HepG2 (cell line): Measurements from ENCODE around the gene PCBD1.

Experiments used
- ADNP ChIP-seq: sonication (generic); formaldehyde crosslinking; IDR thresholded peaks from 2 replicates; pipeline ENCODE4 v1.4.0; 2020; ENCODE audit warnings: missing genetic modification reagents
- ARID5B ChIP-seq: IDR thresholded peaks from 2 replicates; pipeline ENCODE4 v1.4.0; 2020; ENCODE audit warnings: mild to moderate bottlenecking, missing genetic modification reagents
- ATF3 ChIP-seq: sonication (generic); formaldehyde crosslinking; IDR thresholded peaks from 2 replicates; pipeline ENCODE4 v1.4.0; 2020; ENCODE audit warnings: missing genetic modification reagents
- BCL6 ChIP-seq: IDR thresholded peaks from 2 replicates; pipeline ENCODE4 v1.6.1; 2016; ENCODE audit warnings: missing genetic modification reagents, missing compliant biosample characterization
- BRCA1 ChIP-seq: sonication (generic); formaldehyde crosslinking; IDR thresholded peaks from 2 replicates; pipeline ENCODE4 v1.4.0; 2020; ENCODE audit warnings: missing genetic modification reagents
- EZH2 ChIP-seq: conservative IDR thresholded peaks from 2 replicates; pipeline ENCODE4 v1.6.1; 2012; ENCODE audit warnings: mild to moderate bottlenecking, low read depth, low read length, moderate library complexity
- KLF9 ChIP-seq: IDR thresholded peaks from 2 replicates; pipeline ENCODE4 v1.6.1; 2016; ENCODE audit warnings: low read depth
- MYC ChIP-seq: sonication (generic); formaldehyde crosslinking; IDR thresholded peaks from 2 replicates; pipeline ENCODE4 v1.9.0; 2021; ENCODE audit warnings: missing genetic modification reagents, borderline replicate concordance
- RBM22 ChIP-seq: fragments of 200-400 bp; formaldehyde crosslinking; optimal IDR thresholded peaks from 2 replicates; pipeline ENCODE3; 2017; ENCODE audit warnings: mild to moderate bottlenecking, low read length, moderate library complexity
- REXO4 ChIP-seq: sonication (generic); formaldehyde crosslinking; IDR thresholded peaks from 2 replicates; pipeline ENCODE4 v1.8.0; 2022; ENCODE audit warnings: missing genetic modification reagents, mild to moderate bottlenecking, borderline replicate concordance
- SCMH1 ChIP-seq: sonication (generic); formaldehyde crosslinking; IDR thresholded peaks from 2 replicates; pipeline ENCODE4 v1.9.0; 2021; ENCODE audit warnings: missing genetic modification reagents, mild to moderate bottlenecking, borderline replicate concordance
- ZBTB33 ChIP-seq: sonication (generic); formaldehyde crosslinking; IDR thresholded peaks from 2 replicates; pipeline ENCODE4 v1.4.0; 2020; ENCODE audit warnings: missing genetic modification reagents

GRCh38 chr10:70838270-70838805, 50.0 kb downstream of the PCBD1 start:
- TF ChIP-seq ZBTB33 (CRISPR knock-in tag): no peak
- no peak for TF ChIP-seq BCL6 (CRISPR knock-in tag)
- TF ChIP-seq BRCA1 (CRISPR knock-in tag): no peak
- no peak for TF ChIP-seq MYC (CRISPR knock-in tag)
- no peak for TF ChIP-seq KLF9 (CRISPR knock-in tag)
- TF ChIP-seq SCMH1 (CRISPR knock-in tag): no peak
- no peak for TF ChIP-seq ATF3 (CRISPR knock-in tag)
- TF ChIP-seq ARID5B (CRISPR knock-in tag): no peak
- TF ChIP-seq REXO4 (CRISPR knock-in tag): no peak
- no peak for TF ChIP-seq EZH2
- TF ChIP-seq ADNP (CRISPR knock-in tag): no peak
- TF ChIP-seq RBM22: no peak
